Neural cell (in vitro differentiated cells): ENCODE data around the gene DHPS. TPM values are rescaled to one million over a fixed set of nuclear protein-coding genes. Genes with fewer than 3 reads are reported as not detected.

Experiments
- H2AFZ ChIP-seq: fragments of 200-600, 300-800 bp; sonication (generic), shearing (Covaris generic); 2 replicates; pipeline ENCODE4 v1.6.0; 2014; ENCODE audit warnings: low read depth, mild to moderate bottlenecking, antibody characterized with exemption, low read length, moderate library complexity
- H3F3A ChIP-seq: fragments of 200-600 bp; shearing (Covaris generic); 2 replicates; pipeline ENCODE4 v1.6.1; 2016; ENCODE audit warnings: mild to moderate bottlenecking, moderate library complexity, mixed read lengths, antibody characterized with exemption, low read length; ENCODE audit not compliant: insufficient read depth, poor library complexity, severe bottlenecking
- H3K27ac ChIP-seq: fragments of 200-600, 300-800 bp; sonication (generic), shearing (Covaris generic); 2 replicates; pipeline ENCODE4 v1.5.1; 2014; ENCODE audit warnings: mild to moderate bottlenecking, low read length, moderate library complexity
- H3K27me3 ChIP-seq: fragments of 300-800, 200-600 bp; sonication (generic), shearing (Covaris generic); 2 replicates; pipeline ENCODE4 v1.6.0; 2014; ENCODE audit warnings: mild to moderate bottlenecking, low read depth, low read length, moderate library complexity; ENCODE audit not compliant: insufficient read depth
- H3K36me3 ChIP-seq: fragments of 300-800, 200-600 bp; sonication (generic), shearing (Covaris generic); 2 replicates; pipeline ENCODE4 v1.5.1; 2014; ENCODE audit warnings: mild to moderate bottlenecking, antibody characterized with exemption, low read length, moderate library complexity; ENCODE audit not compliant: insufficient read depth
- H3K4me2 ChIP-seq: fragments of 300-800, 200-600 bp; sonication (generic), shearing (Covaris generic); 2 replicates; pipeline ENCODE4 v1.6.0; 2014; ENCODE audit warnings: mild to moderate bottlenecking, low read length
- H3K4me3 ChIP-seq: fragments of 300-800, 200-600 bp; sonication (generic), shearing (Covaris generic); 2 replicates; pipeline ENCODE4 v1.5.1; 2014; ENCODE audit warnings: mild to moderate bottlenecking, low read length, moderate library complexity
- H3K79me2 ChIP-seq: fragments of 200-600 bp; shearing (Covaris generic); replicated peaks from 2 replicates; pipeline ENCODE4 v1.6.0; 2014; ENCODE audit warnings: mild to moderate bottlenecking, low read length, moderate library complexity; ENCODE audit not compliant: insufficient read depth
- H3K9ac ChIP-seq: fragments of 300-800, 200-600 bp; sonication (generic), shearing (Covaris generic); 2 replicates; pipeline ENCODE4 v1.6.1; 2016; ENCODE audit warnings: mild to moderate bottlenecking, low read length, mixed read lengths
- H3K9me2 ChIP-seq: fragments of 200-600 bp; shearing (Covaris generic); 2 replicates; pipeline ENCODE4 v1.6.1; 2016; ENCODE audit warnings: mild to moderate bottlenecking, low read length, mixed read lengths; ENCODE audit not compliant: insufficient read depth
- H3K9me3 ChIP-seq: fragments of 200-600, 300-800 bp; sonication (generic), shearing (Covaris generic); 2 replicates; pipeline ENCODE4 v1.6.1; 2016; ENCODE audit warnings: mild to moderate bottlenecking, mixed run types, low read length, moderate library complexity, mixed read lengths
- H4K20me1 ChIP-seq: fragments of 200-600 bp; shearing (Covaris generic); 2 replicates; pipeline ENCODE4 v1.6.1; 2016; ENCODE audit warnings: mild to moderate bottlenecking, mixed run types; ENCODE audit not compliant: insufficient read depth
- CTCF ChIP-seq: fragments of 450-650 bp; IDR thresholded peaks from 2 replicates; pipeline ENCODE4 v1.5.1; 2014; ENCODE audit warnings: antibody characterized with exemption, mild to moderate bottlenecking, moderate library complexity; ENCODE audit not compliant: poor library complexity, severe bottlenecking
- EP300 ChIP-seq: fragments of 450-650 bp; conservative IDR thresholded peaks from 2 replicates; pipeline ENCODE4 v1.6.1; 2014; ENCODE audit warnings: antibody characterized with exemption, mild to moderate bottlenecking, moderate library complexity; ENCODE audit not compliant: poor library complexity, severe bottlenecking
- EZH2 ChIP-seq: fragments of 200-600, 300-800 bp; shearing (Covaris generic), sonication (generic); IDR thresholded peaks from 2 replicates; pipeline ENCODE4 v1.6.1; 2014; ENCODE audit warnings: antibody characterized with exemption, low read length, borderline replicate concordance, mild to moderate bottlenecking; ENCODE audit not compliant: insufficient read depth, poor library complexity, severe bottlenecking
- MXI1 ChIP-seq: fragments of 450-650 bp; conservative IDR thresholded peaks from 2 replicates; pipeline ENCODE4 v1.6.1; 2014; ENCODE audit warnings: antibody characterized with exemption, mild to moderate bottlenecking; ENCODE audit not compliant: poor library complexity, severe bottlenecking
- POLR2AphosphoS5 ChIP-seq: IDR thresholded peaks from 2 replicates; pipeline ENCODE4 v1.6.1; 2012
- RAD21 ChIP-seq: fragments of 450-650 bp; conservative IDR thresholded peaks from 2 replicates; pipeline ENCODE4 v1.6.1; 2014; ENCODE audit warnings: antibody characterized with exemption, mild to moderate bottlenecking, moderate library complexity
- REST ChIP-seq: IDR thresholded peaks from 2 replicates; pipeline ENCODE4 v1.6.1; 2012; ENCODE audit warnings: borderline replicate concordance
- SMC3 ChIP-seq: fragments of 450-650 bp; conservative IDR thresholded peaks from 2 replicates; pipeline ENCODE4 v1.6.1; 2014; ENCODE audit warnings: antibody characterized with exemption, mild to moderate bottlenecking, moderate library complexity; ENCODE audit not compliant: poor library complexity
- TAF1 ChIP-seq: IDR thresholded peaks from 2 replicates; pipeline ENCODE4 v1.6.1; 2012; ENCODE audit warnings: low read depth
- polyA plus RNA-seq: library from polyadenylated mRNA; depleted of rRNA; stranded (reverse); fragments of >200 nt; gene quantifications from 2 replicates; pipeline ENCODE4 v1.2.3, GENCODE V29; 2014

The DHPS gene
- polyA plus RNA-seq, 1 donor from 2014 or later, result 239 TPM

GRCh38 chr19:12694641-12695040 lies 13.0 kb upstream of the DHPS start:
- H3K79me2 ChIP-seq, result no peaks in the 10 kb centered on the region
- no peak overlapping the region for H3K4me2 ChIP-seq
- H3K36me3 ChIP-seq, result no peaks in the 10 kb centered on the region
- H3K9me3 ChIP-seq, result no peaks in the 10 kb centered on the region
- peaks cover 5% of the 10 kb centered on the region for H3F3A ChIP-seq
- no peak overlapping the region for H3K27ac ChIP-seq
- TF ChIP-seq RAD21 (no peak), REST (no peak), EP300 (no peak), TAF1 (no peak), MXI1 (no peak), CTCF (no peak), SMC3 (no peak), POLR2AphosphoS5 (no peak), EZH2 (no peak)
- H3K4me3 ChIP-seq, result no peak overlapping the region
- H4K20me1 ChIP-seq, result no peaks in the 10 kb centered on the region
- no peak overlapping the region for H3K9ac ChIP-seq
- no peaks in the 10 kb centered on the region for H3K27me3 ChIP-seq
- no peaks in the 10 kb centered on the region for H3K9me2 ChIP-seq
- H2AFZ ChIP-seq, result no peak overlapping the region

GRCh38 chr19:12692960-12693359 lies 11.3 kb upstream of the DHPS start:
- H3K36me3 ChIP-seq, result no peaks in the 10 kb centered on the region
- no peak overlapping the region for H3K9ac ChIP-seq
- no peak overlapping the region for H3K4me3 ChIP-seq
- H3K4me2 ChIP-seq, result no peak overlapping the region
- no peaks in the 10 kb centered on the region for H3K79me2 ChIP-seq
- no peak overlapping the region for H2AFZ ChIP-seq
- no peaks in the 10 kb centered on the region for H4K20me1 ChIP-seq
- H3K9me2 ChIP-seq, result no peaks in the 10 kb centered on the region
- H3K27me3 ChIP-seq, result no peaks in the 10 kb centered on the region
- peaks cover 5% of the 10 kb centered on the region for H3F3A ChIP-seq
- H3K9me3 ChIP-seq, result no peaks in the 10 kb centered on the region
- no peak overlapping the region for H3K27ac ChIP-seq
- TF ChIP-seq EZH2 (no peak), CTCF (no peak), REST (no peak)
